ENCODE data around the gene MAEA.

The MAEA gene

DNA sequence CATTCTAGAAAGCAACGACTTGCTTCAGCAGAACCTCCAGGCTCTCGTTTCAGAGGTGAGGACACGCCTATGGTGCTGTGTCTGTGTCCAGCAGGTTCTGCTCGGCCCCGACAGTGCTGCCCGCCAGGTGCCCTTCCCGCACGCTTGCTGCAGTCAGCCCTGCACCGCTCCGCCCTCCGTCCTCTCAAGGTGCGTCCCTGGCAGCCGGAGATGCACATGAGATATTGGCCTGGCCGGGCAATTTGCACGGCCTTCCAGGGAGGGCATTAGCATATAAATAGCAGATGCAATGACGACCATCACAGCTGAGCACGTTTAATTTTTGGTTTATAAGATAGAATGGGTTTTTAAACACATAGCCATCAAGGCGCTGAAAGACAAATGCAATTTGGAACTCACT lies 71.7 kb downstream of the MAEA start:
- TF ChIP-seq ZFX (IDR thresholded peaks at IDR 0.05): no peak
- TF ChIP-seq, protein P1, sequence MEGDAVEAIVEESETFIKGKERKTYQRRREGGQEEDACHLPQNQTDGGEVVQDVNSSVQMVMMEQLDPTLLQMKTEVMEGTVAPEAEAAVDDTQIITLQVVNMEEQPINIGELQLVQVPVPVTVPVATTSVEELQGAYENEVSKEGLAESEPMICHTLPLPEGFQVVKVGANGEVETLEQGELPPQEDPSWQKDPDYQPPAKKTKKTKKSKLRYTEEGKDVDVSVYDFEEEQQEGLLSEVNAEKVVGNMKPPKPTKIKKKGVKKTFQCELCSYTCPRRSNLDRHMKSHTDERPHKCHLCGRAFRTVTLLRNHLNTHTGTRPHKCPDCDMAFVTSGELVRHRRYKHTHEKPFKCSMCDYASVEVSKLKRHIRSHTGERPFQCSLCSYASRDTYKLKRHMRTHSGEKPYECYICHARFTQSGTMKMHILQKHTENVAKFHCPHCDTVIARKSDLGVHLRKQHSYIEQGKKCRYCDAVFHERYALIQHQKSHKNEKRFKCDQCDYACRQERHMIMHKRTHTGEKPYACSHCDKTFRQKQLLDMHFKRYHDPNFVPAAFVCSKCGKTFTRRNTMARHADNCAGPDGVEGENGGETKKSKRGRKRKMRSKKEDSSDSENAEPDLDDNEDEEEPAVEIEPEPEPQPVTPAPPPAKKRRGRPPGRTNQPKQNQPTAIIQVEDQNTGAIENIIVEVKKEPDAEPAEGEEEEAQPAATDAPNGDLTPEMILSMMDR (conservative IDR thresholded peaks at IDR 0.05): no peak
- no peak overlapping the region for H3K27ac ChIP-seq

- TF ChIP-seq, protein P1 (conservative IDR thresholded peaks at IDR 0.05): no peak
- no peak for TF ChIP-seq ZFX (IDR thresholded peaks at IDR 0.05)
- H3K27ac ChIP-seq: no peak overlapping the region
Measured at GRCh38 chr4:1362046-1362445, 72.4 kb downstream of the MAEA start.

GRCh38 chr4:1362521-1362920 lies 72.8 kb downstream of the MAEA start:
- TF ChIP-seq, protein P1 (conservative IDR thresholded peaks at IDR 0.05): no peak
- no peak for TF ChIP-seq ZFX (IDR thresholded peaks at IDR 0.05)

DNA sequence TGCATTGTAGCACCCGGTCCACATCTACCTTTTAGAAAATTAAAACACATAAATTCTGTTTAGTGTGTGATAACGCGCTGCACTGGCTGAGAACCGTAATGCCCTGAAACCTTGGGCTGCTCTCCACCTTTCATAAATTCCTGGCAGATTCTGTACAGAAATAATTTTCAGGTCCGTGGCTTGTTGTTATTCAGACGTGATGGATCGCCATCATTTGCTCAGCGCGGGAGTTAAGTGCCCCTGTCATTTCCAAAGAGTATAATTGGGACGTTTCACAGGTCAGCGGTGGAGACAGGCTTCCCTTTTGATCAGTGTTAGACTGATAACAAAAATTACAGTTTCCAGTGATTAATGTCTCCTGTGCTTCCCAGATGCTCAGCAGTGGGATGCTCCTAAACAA lies 73.8 kb downstream of the MAEA start:
- no peak for TF ChIP-seq ZFX (IDR thresholded peaks at IDR 0.05)
- H3K27ac ChIP-seq: no peak overlapping the region

More at GRCh38 chr4:1362521-1362920, 72.8 kb downstream of the MAEA start:
- no peak overlapping the region for H3K27ac ChIP-seq

- H3K27ac ChIP-seq: no peak overlapping the region
- TF ChIP-seq, protein P1 (conservative IDR thresholded peaks at IDR 0.05): no peak
- TF ChIP-seq ZFX (IDR thresholded peaks at IDR 0.05): no peak
Measured at GRCh38 chr4:1364217-1364616, 74.5 kb downstream of the MAEA start.

GRCh38 chr4:1364748-1365147 lies 75.1 kb downstream of the MAEA start:
- TF ChIP-seq ZFX (IDR thresholded peaks at IDR 0.05): no peak
- TF ChIP-seq, protein P1 (conservative IDR thresholded peaks at IDR 0.05): no peak
- no peak overlapping the region for H3K27ac ChIP-seq

DNA sequence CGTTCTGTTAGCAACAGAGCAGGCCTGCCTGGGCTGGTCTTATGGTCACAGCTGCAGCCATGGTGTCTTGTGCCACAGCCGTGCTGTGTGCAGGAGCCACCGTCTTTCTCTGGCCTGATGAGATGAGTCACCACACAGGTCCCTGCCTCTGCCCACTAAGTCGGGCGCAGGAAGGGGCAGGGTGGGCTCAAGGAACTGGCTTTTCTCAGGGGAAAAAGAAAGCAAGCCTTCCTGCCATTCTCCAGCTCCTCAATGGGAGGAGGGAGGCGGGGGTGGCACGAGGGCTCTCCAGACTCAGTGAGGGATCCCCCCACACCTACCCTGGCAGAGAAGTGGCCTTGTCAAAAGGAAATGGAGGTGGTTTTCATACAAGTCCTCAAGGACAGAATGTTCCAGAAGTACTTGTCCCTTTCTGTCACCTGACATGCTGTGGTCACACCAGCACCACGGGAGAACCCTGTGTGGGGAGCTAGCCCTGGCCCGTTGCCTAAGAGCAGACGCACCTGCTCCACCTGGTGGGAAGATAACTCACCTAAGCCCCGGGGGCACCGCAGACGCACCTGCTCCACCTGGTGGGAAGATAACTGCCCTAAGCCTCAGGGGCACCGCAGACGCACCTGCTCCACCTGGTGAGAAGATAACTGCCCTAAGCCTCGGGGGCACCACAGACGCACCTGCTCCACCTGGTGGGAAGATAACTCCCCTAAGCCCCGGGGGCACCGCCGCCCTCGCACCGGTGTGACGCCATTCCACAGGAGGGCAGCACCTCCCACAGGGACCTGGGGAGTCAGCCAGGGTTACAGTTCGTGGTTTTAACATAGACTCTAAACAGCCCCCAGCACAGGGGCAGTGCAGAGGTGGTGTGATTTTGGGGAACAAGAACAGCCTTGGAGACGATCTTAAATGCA lies 75.8 kb downstream of the MAEA start:
- TF ChIP-seq, protein P1 (conservative IDR thresholded peaks at IDR 0.05): no peak; the same call in 1 of the 2 replicates
- no peak for TF ChIP-seq ZFX (IDR thresholded peaks at IDR 0.05)
- H3K27ac ChIP-seq: no peak overlapping the region

All from C4-2B (cell line).